DOHH2 (cell line): ENCODE data around the gene PLEKHM3.

Experiments used
- H3F3A ChIP-seq: fragments of 200-600 bp; sonication (generic), shearing (Covaris generic); 2 replicates; pipeline ENCODE4 v1.6.0; 2016; ENCODE audit warnings: antibody characterized with exemption, mild to moderate bottlenecking; ENCODE audit not compliant: control insufficient read depth, insufficient read depth
- H3K27ac ChIP-seq: fragments of 200-600 bp; sonication (generic); 2 replicates; pipeline ENCODE4 v1.5.1; 2014; ENCODE audit warnings: low read depth, mild to moderate bottlenecking, low read length, moderate library complexity
- H3K27me3 ChIP-seq: fragments of 200-600 bp; sonication (generic); 2 replicates; pipeline ENCODE4 v1.6.1; 2014; ENCODE audit warnings: mild to moderate bottlenecking, low read length, mixed read lengths; ENCODE audit not compliant: control insufficient read depth
- H3K36me3 ChIP-seq: fragments of 200-600 bp; sonication (generic); 2 replicates; pipeline ENCODE4 v1.6.1; 2014; ENCODE audit warnings: mild to moderate bottlenecking, low read length, moderate library complexity, mixed read lengths; ENCODE audit not compliant: control insufficient read depth
- H3K4me1 ChIP-seq: fragments of 200-600 bp; sonication (generic); 2 replicates; pipeline ENCODE4 v1.6.1; 2014; ENCODE audit warnings: mild to moderate bottlenecking, low read length, mixed read lengths; ENCODE audit not compliant: control insufficient read depth
- H3K4me2 ChIP-seq: fragments of 200-600 bp; sonication (generic); 2 replicates; pipeline ENCODE4 v1.6.0; 2014; ENCODE audit warnings: mild to moderate bottlenecking, low read length, moderate library complexity
- H3K4me3 ChIP-seq: fragments of 200-600 bp; sonication (generic); 2 replicates; pipeline ENCODE4 v1.5.1; 2014; ENCODE audit warnings: mild to moderate bottlenecking, low read length, mixed read lengths
- H3K79me2 ChIP-seq: fragments of 200-600 bp; sonication (generic); 2 replicates; pipeline ENCODE4 v1.6.1; 2014; ENCODE audit warnings: mild to moderate bottlenecking, low read length, mixed read lengths; ENCODE audit not compliant: control insufficient read depth
- H3K9me2 ChIP-seq: fragments of 200-600 bp; sonication (generic); replicated peaks from 2 replicates; pipeline ENCODE4 v1.6.1; 2014; ENCODE audit warnings: mild to moderate bottlenecking, low read length, mixed read lengths; ENCODE audit not compliant: control insufficient read depth
- H3K9me3 ChIP-seq: fragments of 200-600 bp; sonication (generic); 2 replicates; pipeline ENCODE4 v1.6.1; 2014; ENCODE audit warnings: antibody characterized with exemption, low read length, mixed read lengths; ENCODE audit not compliant: control insufficient read depth, insufficient read depth
- H4K20me1 ChIP-seq: fragments of 200-600 bp; sonication (generic); 2 replicates; pipeline ENCODE4 v1.6.0; 2014; ENCODE audit warnings: low read depth, mild to moderate bottlenecking, antibody characterized with exemption, low read length, moderate library complexity; ENCODE audit not compliant: control insufficient read depth, insufficient read depth
- CTCF ChIP-seq: fragments of 200-600 bp; sonication (generic); IDR thresholded peaks from one replicate; pipeline ENCODE4 v1.5.1; 2014; ENCODE audit warnings: antibody characterized with exemption, mild to moderate bottlenecking, low read depth, low read length; ENCODE audit not compliant: poor library complexity, severe bottlenecking
- EZH2phosphoT487 ChIP-seq: fragments of 200-600 bp; sonication (generic); IDR thresholded peaks from 2 replicates; pipeline ENCODE4 v1.6.1; 2017; ENCODE audit warnings: borderline replicate concordance, mild to moderate bottlenecking, antibody characterized with exemption, low read length, moderate library complexity, mixed read lengths

PLEKHM3 gene

GRCh38 chr2:207848545-207848928 lies 176.8 kb downstream of the PLEKHM3 start:
- no peaks in the 10 kb centered on the region for H3F3A ChIP-seq
- H3K27me3 ChIP-seq, result no peaks in the 10 kb centered on the region
- H3K9me3 ChIP-seq, result no peaks in the 10 kb centered on the region
- H3K4me3 ChIP-seq, result no peak overlapping the region
- H3K79me2 ChIP-seq, result no peaks in the 10 kb centered on the region
- no peaks in the 10 kb centered on the region for H3K9me2 ChIP-seq
- H3K4me2 ChIP-seq, result no peak overlapping the region
- H4K20me1 ChIP-seq, result no peaks in the 10 kb centered on the region
- no peak overlapping the region for H3K27ac ChIP-seq
- H3K36me3 ChIP-seq, result no peaks in the 10 kb centered on the region
- H3K4me1 ChIP-seq, result no peaks in the 10 kb centered on the region
- TF ChIP-seq EZH2phosphoT487 (no peak), CTCF (no peak)

GRCh38 chr2:207847807-207848544 lies 177.4 kb downstream of the PLEKHM3 start:
- no peak overlapping the region for H3K4me3 ChIP-seq
- H3K4me2 ChIP-seq, result no peak overlapping the region
- H3K27me3 ChIP-seq, result no peaks in the 10 kb centered on the region
- H3K27ac ChIP-seq, result no peak overlapping the region
- no peaks in the 10 kb centered on the region for H4K20me1 ChIP-seq
- H3K36me3 ChIP-seq, result no peaks in the 10 kb centered on the region
- no peaks in the 10 kb centered on the region for H3K79me2 ChIP-seq
- no peaks in the 10 kb centered on the region for H3K4me1 ChIP-seq
- no peaks in the 10 kb centered on the region for H3K9me3 ChIP-seq
- no peaks in the 10 kb centered on the region for H3K9me2 ChIP-seq
- TF ChIP-seq CTCF (no peak), EZH2phosphoT487 (no peak)
- H3F3A ChIP-seq, result no peaks in the 10 kb centered on the region

- Histone ChIP-seq H3K4me1 (no peaks in the 10 kb centered on the region), H3K9me2 (no peaks in the 10 kb centered on the region), H4K20me1 (no peaks in the 10 kb centered on the region), H3K36me3 (no peaks in the 10 kb centered on the region), H3K4me2 (no peak overlapping the region), H3K27me3 (no peaks in the 10 kb centered on the region), H3F3A (no peaks in the 10 kb centered on the region), H3K79me2 (no peaks in the 10 kb centered on the region), H3K4me3 (no peak overlapping the region), H3K9me3 (no peaks in the 10 kb centered on the region), H3K27ac (no peak overlapping the region)
- no peak for TF ChIP-seq EZH2phosphoT487
- TF ChIP-seq CTCF, result no peak
These were observed 178.1 kb downstream of the PLEKHM3 start for GRCh38 chr2:207847098-207847806.
